Ovary (tissue), 9 donors: Measurements from ENCODE around the gene MRPL18. TPM values are rescaled to one million over a fixed set of nuclear protein-coding genes. Genes with fewer than 3 reads are reported as not detected.
A peak's percentile ranks its signal among the peaks of the same experiment; 100 is the strongest.

Source experiments
- DNase-seq, 5 donors: peaks; one replicate each; pipeline ENCODE4 v3.0.0-alpha.2; 2019 to 2020
- H3K27ac ChIP-seq, 2 donors: fragments of 200-600 bp; one replicate each; pipeline versions ENCODE4 v1.5.1 to v1.8.0; 2019 to 2022
- H3K27me3 ChIP-seq: fragments of 200-600 bp; one replicate; pipeline ENCODE4 v1.8.0; 2022
- H3K36me3 ChIP-seq: fragments of 200-600 bp; sonication (generic); one replicate; pipeline ENCODE4 v1.5.1; 2019
- H3K4me1 ChIP-seq: one replicate; pipeline ENCODE4 v1.8.1; 2013; ENCODE audit warnings: mild to moderate bottlenecking, moderate library complexity; ENCODE audit not compliant: insufficient read depth
- H3K4me3 ChIP-seq: fragments of 200-600 bp; sonication (generic); one replicate; pipeline ENCODE4 v1.5.1; 2017
- H3K9me3 ChIP-seq, 2 donors: fragments of 200-600 bp in 1 of 2; sonication (generic) in 1 of 2; one replicate each; pipeline versions ENCODE4 v1.5.1 to v1.8.1; 2013 to 2019; ENCODE audit warnings: mild to moderate bottlenecking in 1 of 2, moderate library complexity in 1 of 2
- CTCF ChIP-seq, 3 donors: fragments of 450-650 bp in 2 of 3; fragments of 200-600 bp in 1 of 3; IDR thresholded peaks; one replicate each; pipeline versions ENCODE4 v1.5.1 to v1.8.0; 2016 to 2022; ENCODE audit warnings: antibody characterized with exemption in 3 of 3, mild to moderate bottlenecking in 1 of 3
- EP300 ChIP-seq: sonication (generic); formaldehyde crosslinking; IDR thresholded peaks from one replicate; pipeline ENCODE4 v1.6.1; 2017; ENCODE audit warnings: antibody characterized with exemption
- POLR2A ChIP-seq: fragments of 450-650 bp; IDR thresholded peaks from one replicate; pipeline ENCODE4 v1.6.1; 2017; ENCODE audit warnings: antibody characterized with exemption, mild to moderate bottlenecking, moderate library complexity
- WGBS, 3 donors: extraction: QIAGEN DNeasy Blood & Tissue Kit in 1 of 3; methylation state at CpG; one replicate each; pipeline versions ENCODE4 v1.1.5 to v1.1.7; 2013 to 2017; 5-methylcytosine and 5-hydroxymethylcytosine counted together
- intact Hi-C, 4 donors: fragments of 100-400 bp; cut with DNase I; formaldehyde crosslinking; loops; one replicate each; pipeline versions ENCODE4 v1.11.0 to v1.15.1; 2022 to 2023
- polyA plus RNA-seq, 2 donors: library from polyadenylated mRNA; stranded (reverse); fragments of 200-250 nt in 1 of 2; fragments of 350-450 nt in 1 of 2; fragmentation: Illumina TruSeq in 1 of 2; extraction: RNeasy Lipid Tissue Mini Kit (QIAGEN cat#74804) in 1 of 2; gene quantifications; one replicate each; pipeline ENCODE4 v1.2.3, GENCODE V29; 2013 to 2014
- total RNA-seq, 7 donors: library from RNA; depleted of rRNA in 2 of 7; stranded (reverse); fragments of >200 nt in 2 of 7; fragmentation: NEBNext Ultra II Directional in 3 of 7; extraction: Animal tissue kit (Norgen Biotek cat#: 25700) in 3 of 7; gene quantifications; one replicate each; pipeline versions ENCODE4 v1.1.0 to v1.2.4, GENCODE V29; 2016 to 2023
- donor health status: DM: no; HTN: no; CAD: no; lungs with moderate emphysema.
- donor health status: DM: no; HTN: no; CAD: no.
- donor health status: Bipolar disorder and iron deficiency.
- donor health status: DM: yes; HTN: yes; CAD: no.
- donor health status: DM: no; HTN: no; CAD: no.
- donor health status: DM: yes; HTN: yes; CAD: no.

MRPL18 gene
- total and polyA plus RNA-seq, 9 donors, result 51.0 to 112 (median 57.5) TPM

- WGBS, 3 donors, result 42 to 63% (median 46%) methylated on average over 2 of the region's 2 CpGs
Observed at GRCh38 chr6:159833556-159833955, 43.3 kb downstream of the MRPL18 start.

GRCh38 chr6:159833997-159834603 is 43.8 kb downstream of the MRPL18 start:
- DNase-seq, result no peak
- intact Hi-C loops, result loop anchor here in 1 of 4 donors (5.0 kb wide), 1 partner anchor 42 kb away; the partner anchor contains the start of gene MRPL18
- no peaks in the 10 kb centered on the region for H3K36me3 ChIP-seq
- no peaks in the 10 kb centered on the region for H3K27me3 ChIP-seq
- no peak overlapping the region for H3K4me3 ChIP-seq
- no peaks in the 10 kb centered on the region for H3K9me3 ChIP-seq
- TF ChIP-seq EP300 (no peak), CTCF (IDR thresholded peaks at IDR 0.05) (no peak), POLR2A (no peak)
- no peak overlapping the region for H3K27ac ChIP-seq
- H3K4me1 ChIP-seq, result peaks cover 6% of the 10 kb centered on the region
- WGBS, 3 donors, result 88 to 94% (median 90%) methylated on average over 5 of the region's 5 CpGs

More at GRCh38 chr6:159833556-159833955, 43.3 kb downstream of the MRPL18 start:
- no peak overlapping the region for H3K4me3 ChIP-seq
- TF ChIP-seq CTCF (IDR thresholded peaks at IDR 0.05), result no peak
- TF ChIP-seq EP300, result no peak
- no peak for TF ChIP-seq POLR2A
- intact Hi-C loops, result loop anchor here in 1 of 4 donors (5.0 kb wide), 1 partner anchor 41 kb away; the partner anchor contains the start of gene MRPL18
- H3K9me3 ChIP-seq, result no peaks in the 10 kb centered on the region
- no peaks in the 10 kb centered on the region for H3K36me3 ChIP-seq
- H3K27me3 ChIP-seq, result no peaks in the 10 kb centered on the region
- no peak overlapping the region for H3K27ac ChIP-seq
- H3K4me1 ChIP-seq, result peaks cover 6% of the 10 kb centered on the region
- no peak for DNase-seq

- H3K4me3 ChIP-seq, result peak overlapping the region; percentile 29
- TF ChIP-seq CTCF (IDR thresholded peaks at IDR 0.05) (no peak), EP300 (no peak), POLR2A (no peak)
- H3K4me1 ChIP-seq, result peaks cover 6% of the 10 kb centered on the region
- H3K27ac ChIP-seq, result peak overlapping the region; percentile 80 to 87
- H3K27me3 ChIP-seq, result no peaks in the 10 kb centered on the region
- H3K9me3 ChIP-seq, result no peaks in the 10 kb centered on the region
- 53 to 56% (median 56%) methylated on average over 29 of the region's 29 CpGs for WGBS, 3 donors
- peak; percentile 40 to 72 (median 58) for DNase-seq
- no peaks in the 10 kb centered on the region for H3K36me3 ChIP-seq
- intact Hi-C loops, result no loop called here
Observed at GRCh38 chr6:159836718-159837490, 46.6 kb downstream of the MRPL18 start.

- Histone ChIP-seq H3K27me3 (no peaks in the 10 kb centered on the region), H3K4me3 (no peak overlapping the region), H3K9me3 (no peaks in the 10 kb centered on the region), H3K4me1 (peaks cover 6% of the 10 kb centered on the region), H3K27ac (no peak overlapping the region), H3K36me3 (no peaks in the 10 kb centered on the region)
- TF ChIP-seq POLR2A, result no peak
- TF ChIP-seq EP300, result no peak
- no peak for TF ChIP-seq CTCF (IDR thresholded peaks at IDR 0.05)
- intact Hi-C loops, result no loop called here
- no peak for DNase-seq
- 83 to 88% (median 84%) methylated on average over 8 of the region's 8 CpGs for WGBS, 3 donors
Observed at GRCh38 chr6:159837511-159837910, 47.2 kb downstream of the MRPL18 start.
